ENCODE data around the gene TRPV6.

Gene TRPV6

GRCh38 chr7:142874409-142874808 lies 11.1 kb downstream of the TRPV6 start:
- H3K4me1 ChIP-seq (ENCODE audit: control insufficient read depth, insufficient read depth, low read length) = no peaks in the 10 kb centered on the region
- no peaks in the 10 kb centered on the region for H3K27me3 ChIP-seq (ENCODE audit: control insufficient read depth, insufficient read depth, low read length)
- 0 out of 2 replicates have a peak, but pooled peaks cover 3% of the 10 kb centered on the region for H3K36me3 ChIP-seq (ENCODE audit: control insufficient read depth, insufficient read depth, low read length)

GRCh38 chr7:142873871-142874270 lies 11.7 kb downstream of the TRPV6 start:
- no peak overlapping the region for H3K27ac ChIP-seq (ENCODE audit: low read depth, low read length)
- H3K4me1 ChIP-seq (ENCODE audit: control insufficient read depth, insufficient read depth, low read length) = no peaks in the 10 kb centered on the region
- no peaks in the 10 kb centered on the region for H3K9me3 ChIP-seq (ENCODE audit: control insufficient read depth, insufficient read depth, low read length)
- no peaks in the 10 kb centered on the region for H3K27me3 ChIP-seq (ENCODE audit: control insufficient read depth, insufficient read depth, low read length)
- H3K4me3 ChIP-seq (ENCODE audit: low read depth, low read length) = no peak overlapping the region
- H3K36me3 ChIP-seq (ENCODE audit: control insufficient read depth, insufficient read depth, low read length) = 0 out of 2 replicates have a peak, but pooled peaks cover 3% of the 10 kb centered on the region
- no peak overlapping the region for H3K9ac ChIP-seq (ENCODE audit: low read depth, low read length)

More at GRCh38 chr7:142874409-142874808, 11.1 kb downstream of the TRPV6 start:
- no peak overlapping the region for H3K27ac ChIP-seq (ENCODE audit: low read depth, low read length)
- no peak overlapping the region for H3K9ac ChIP-seq (ENCODE audit: low read depth, low read length)
- no peak overlapping the region for H3K4me3 ChIP-seq (ENCODE audit: low read depth, low read length)
- no peaks in the 10 kb centered on the region for H3K9me3 ChIP-seq (ENCODE audit: control insufficient read depth, insufficient read depth, low read length)

- Histone ChIP-seq H3K4me1 (ENCODE audit: control insufficient read depth, insufficient read depth, low read length) (no peaks in the 10 kb centered on the region), H3K9ac (ENCODE audit: low read depth, low read length) (no peak overlapping the region), H3K27ac (ENCODE audit: low read depth, low read length) (no peak overlapping the region), H3K36me3 (ENCODE audit: control insufficient read depth, insufficient read depth, low read length) (0 out of 2 replicates have a peak, but pooled peaks cover 3% of the 10 kb centered on the region), H3K9me3 (ENCODE audit: control insufficient read depth, insufficient read depth, low read length) (no peaks in the 10 kb centered on the region), H3K27me3 (ENCODE audit: control insufficient read depth, insufficient read depth, low read length) (no peaks in the 10 kb centered on the region), H3K4me3 (ENCODE audit: low read depth, low read length) (no peak overlapping the region)
Observed at GRCh38 chr7:142873281-142873784, 12.2 kb downstream of the TRPV6 start.

- Histone ChIP-seq H3K4me3 (ENCODE audit: low read depth, low read length) (no peak overlapping the region), H3K27ac (ENCODE audit: low read depth, low read length) (no peak overlapping the region), H3K36me3 (ENCODE audit: control insufficient read depth, insufficient read depth, low read length) (0 out of 2 replicates have a peak, but pooled peaks cover 3% of the 10 kb centered on the region), H3K9ac (ENCODE audit: low read depth, low read length) (no peak overlapping the region), H3K4me1 (ENCODE audit: control insufficient read depth, insufficient read depth, low read length) (no peaks in the 10 kb centered on the region), H3K27me3 (ENCODE audit: control insufficient read depth, insufficient read depth, low read length) (no peaks in the 10 kb centered on the region), H3K9me3 (ENCODE audit: control insufficient read depth, insufficient read depth, low read length) (no peaks in the 10 kb centered on the region)
Observed at GRCh38 chr7:142872106-142872675, 13.4 kb downstream of the TRPV6 start.

GRCh38 chr7:142871260-142872105 lies 14.1 kb downstream of the TRPV6 start:
- Histone ChIP-seq H3K4me3 (ENCODE audit: low read depth, low read length) (no peak overlapping the region), H3K9me3 (ENCODE audit: control insufficient read depth, insufficient read depth, low read length) (no peaks in the 10 kb centered on the region), H3K9ac (ENCODE audit: low read depth, low read length) (no peak overlapping the region), H3K27me3 (ENCODE audit: control insufficient read depth, insufficient read depth, low read length) (no peaks in the 10 kb centered on the region), H3K4me1 (ENCODE audit: control insufficient read depth, insufficient read depth, low read length) (no peaks in the 10 kb centered on the region), H3K36me3 (ENCODE audit: control insufficient read depth, insufficient read depth, low read length) (0 out of 2 replicates have a peak, but pooled peaks cover 3% of the 10 kb centered on the region), H3K27ac (ENCODE audit: low read depth, low read length) (no peak overlapping the region)

- H3K4me1 ChIP-seq (ENCODE audit: control insufficient read depth, insufficient read depth, low read length) = peaks cover 5% of the 10 kb centered on the region; the same call in 1 of the 2 replicates
- H3K36me3 ChIP-seq (ENCODE audit: control insufficient read depth, insufficient read depth, low read length) = 0 out of 2 replicates have a peak, but pooled peaks cover 3% of the 10 kb centered on the region
- H3K9me3 ChIP-seq (ENCODE audit: control insufficient read depth, insufficient read depth, low read length) = no peaks in the 10 kb centered on the region
- no peaks in the 10 kb centered on the region for H3K27me3 ChIP-seq (ENCODE audit: control insufficient read depth, insufficient read depth, low read length)
- H3K4me3 ChIP-seq (ENCODE audit: low read depth, low read length) = no peak overlapping the region
- H3K9ac ChIP-seq (ENCODE audit: low read depth, low read length) = no peak overlapping the region
- no peak overlapping the region for H3K27ac ChIP-seq (ENCODE audit: low read depth, low read length)
Observed at GRCh38 chr7:142870566-142871259, 14.8 kb downstream of the TRPV6 start.

GRCh38 chr7:142870147-142870559 lies 15.4 kb downstream of the TRPV6 start:
- H3K27me3 ChIP-seq (ENCODE audit: control insufficient read depth, insufficient read depth, low read length) = no peaks in the 10 kb centered on the region
- 0 out of 2 replicates have a peak, but pooled peaks cover 3% of the 10 kb centered on the region for H3K36me3 ChIP-seq (ENCODE audit: control insufficient read depth, insufficient read depth, low read length)
- H3K9me3 ChIP-seq (ENCODE audit: control insufficient read depth, insufficient read depth, low read length) = no peaks in the 10 kb centered on the region
- no peak overlapping the region for H3K9ac ChIP-seq (ENCODE audit: low read depth, low read length)
- H3K4me3 ChIP-seq (ENCODE audit: low read depth, low read length) = no peak overlapping the region
- no peak overlapping the region for H3K27ac ChIP-seq (ENCODE audit: low read depth, low read length)
- peaks cover 5% of the 10 kb centered on the region; the same call in 1 of the 2 replicates for H3K4me1 ChIP-seq (ENCODE audit: control insufficient read depth, insufficient read depth, low read length)

GRCh38 chr7:142869434-142869833 lies 16.1 kb downstream of the TRPV6 start:
- Histone ChIP-seq H3K27me3 (ENCODE audit: control insufficient read depth, insufficient read depth, low read length) (no peaks in the 10 kb centered on the region), H3K4me1 (ENCODE audit: control insufficient read depth, insufficient read depth, low read length) (peaks cover 5% of the 10 kb centered on the region; the same call in 1 of the 2 replicates)

GRCh38 chr7:142868986-142869415 lies 16.5 kb downstream of the TRPV6 start:
- Histone ChIP-seq H3K9ac (ENCODE audit: low read depth, low read length) (no peak overlapping the region), H3K27me3 (ENCODE audit: control insufficient read depth, insufficient read depth, low read length) (no peaks in the 10 kb centered on the region), H3K36me3 (ENCODE audit: control insufficient read depth, insufficient read depth, low read length) (0 out of 2 replicates have a peak, but pooled peaks cover 3% of the 10 kb centered on the region), H3K4me1 (ENCODE audit: control insufficient read depth, insufficient read depth, low read length) (peaks cover 5% of the 10 kb centered on the region; the same call in 1 of the 2 replicates), H3K4me3 (ENCODE audit: low read depth, low read length) (no peak overlapping the region), H3K27ac (ENCODE audit: low read depth, low read length) (no peak overlapping the region), H3K9me3 (ENCODE audit: control insufficient read depth, insufficient read depth, low read length) (no peaks in the 10 kb centered on the region)

More at GRCh38 chr7:142869434-142869833, 16.1 kb downstream of the TRPV6 start:
- Histone ChIP-seq H3K36me3 (ENCODE audit: control insufficient read depth, insufficient read depth, low read length) (0 out of 2 replicates have a peak, but pooled peaks cover 3% of the 10 kb centered on the region), H3K9me3 (ENCODE audit: control insufficient read depth, insufficient read depth, low read length) (no peaks in the 10 kb centered on the region), H3K4me3 (ENCODE audit: low read depth, low read length) (no peak overlapping the region), H3K27ac (ENCODE audit: low read depth, low read length) (no peak overlapping the region), H3K9ac (ENCODE audit: low read depth, low read length) (no peak overlapping the region)

- no peaks in the 10 kb centered on the region for H3K9me3 ChIP-seq (ENCODE audit: control insufficient read depth, insufficient read depth, low read length)
- H3K36me3 ChIP-seq (ENCODE audit: control insufficient read depth, insufficient read depth, low read length) = 0 out of 2 replicates have a peak, but pooled peaks cover 3% of the 10 kb centered on the region
- peaks cover 5% of the 10 kb centered on the region; the same call in 1 of the 2 replicates for H3K4me1 ChIP-seq (ENCODE audit: control insufficient read depth, insufficient read depth, low read length)
- no peak overlapping the region for H3K27ac ChIP-seq (ENCODE audit: low read depth, low read length)
- H3K4me3 ChIP-seq (ENCODE audit: low read depth, low read length) = no peak overlapping the region
- no peak overlapping the region for H3K9ac ChIP-seq (ENCODE audit: low read depth, low read length)
- no peaks in the 10 kb centered on the region for H3K27me3 ChIP-seq (ENCODE audit: control insufficient read depth, insufficient read depth, low read length)
Observed at GRCh38 chr7:142868188-142868985, 17.2 kb downstream of the TRPV6 start.

Measured in HUES48 (cell line).